ENCODE data around the gene VARS2.

DNA sequence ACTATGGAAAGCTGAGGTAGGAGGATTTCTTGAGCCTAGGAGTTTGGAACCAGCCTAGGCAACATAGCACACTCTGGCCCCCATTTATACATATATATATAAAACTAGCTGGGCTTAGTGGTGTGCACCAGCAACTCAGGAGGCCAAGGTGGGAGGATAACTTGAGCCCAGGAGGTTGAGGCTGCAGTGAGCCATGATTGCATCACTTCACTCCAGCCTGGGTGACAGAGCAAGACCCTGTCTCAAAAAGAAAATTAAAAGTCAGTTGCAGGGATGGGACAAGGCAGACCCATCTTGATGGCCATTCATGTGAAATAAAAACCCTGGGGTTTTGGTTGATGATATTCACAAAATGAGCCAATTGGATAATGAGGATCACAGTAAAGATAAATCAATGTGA is 12.6 kb upstream of the VARS2 start:
- TF ChIP-seq, protein P1, sequence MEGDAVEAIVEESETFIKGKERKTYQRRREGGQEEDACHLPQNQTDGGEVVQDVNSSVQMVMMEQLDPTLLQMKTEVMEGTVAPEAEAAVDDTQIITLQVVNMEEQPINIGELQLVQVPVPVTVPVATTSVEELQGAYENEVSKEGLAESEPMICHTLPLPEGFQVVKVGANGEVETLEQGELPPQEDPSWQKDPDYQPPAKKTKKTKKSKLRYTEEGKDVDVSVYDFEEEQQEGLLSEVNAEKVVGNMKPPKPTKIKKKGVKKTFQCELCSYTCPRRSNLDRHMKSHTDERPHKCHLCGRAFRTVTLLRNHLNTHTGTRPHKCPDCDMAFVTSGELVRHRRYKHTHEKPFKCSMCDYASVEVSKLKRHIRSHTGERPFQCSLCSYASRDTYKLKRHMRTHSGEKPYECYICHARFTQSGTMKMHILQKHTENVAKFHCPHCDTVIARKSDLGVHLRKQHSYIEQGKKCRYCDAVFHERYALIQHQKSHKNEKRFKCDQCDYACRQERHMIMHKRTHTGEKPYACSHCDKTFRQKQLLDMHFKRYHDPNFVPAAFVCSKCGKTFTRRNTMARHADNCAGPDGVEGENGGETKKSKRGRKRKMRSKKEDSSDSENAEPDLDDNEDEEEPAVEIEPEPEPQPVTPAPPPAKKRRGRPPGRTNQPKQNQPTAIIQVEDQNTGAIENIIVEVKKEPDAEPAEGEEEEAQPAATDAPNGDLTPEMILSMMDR (IDR thresholded peaks at IDR 0.05), result no peak
- no peak for TF ChIP-seq POLR2A (IDR thresholded peaks at IDR 0.05)

All from Peyer's patch (tissue), 4 donors.